ENCODE measurements around the gene RNU2-63P.

RNU2-63P gene

GRCh38 chr2:88016086-88016959 is at the start of gene RNU2-63P:
Gene RNU2-63P, minus strand, starts transcription at chr2:88016547.
- ATAC-seq (replicated peaks): peak; percentile 80 to 84
- Mint-ChIP-seq H3K27ac (peak within 1 kb of the TSS; percentile 99), H3K27me3 (peaks cover 0 to 4% of the 10 kb centered on the region in 2 donors), H3K9me3 (peaks cover 6% of the 10 kb centered on the region in 2 donors), H3K4me3 (peak within 1 kb of the TSS; percentile 97 to 99), H3K36me3 (peaks cover 20 to 30% of the 10 kb centered on the region in 2 donors), H3K4me1 (peaks cover 16 to 41% of the 10 kb centered on the region in 2 donors)
- peak; percentile 84 for DNase-seq

- H3K4me1 Mint-ChIP-seq: peaks cover 10 to 14% of the 10 kb centered on the region in 2 donors
- H3K9me3 Mint-ChIP-seq: no peaks in the 10 kb centered on the region
- ATAC-seq (replicated peaks) (no peak), DNase-seq (no peak)
- no peak overlapping the region for H3K4me3 Mint-ChIP-seq
- no peaks in the 10 kb centered on the region for H3K27me3 Mint-ChIP-seq
- H3K36me3 Mint-ChIP-seq: no peaks in the 10 kb centered on the region
- no peak overlapping the region for H3K27ac Mint-ChIP-seq
Measured at GRCh38 chr2:88061295-88061694, 44.9 kb upstream of the RNU2-63P start.

GRCh38 chr2:88060907-88061275 is 44.5 kb upstream of the RNU2-63P start:
- Mint-ChIP-seq H3K4me3 (no peak overlapping the region), H3K27ac (no peak overlapping the region), H3K27me3 (no peaks in the 10 kb centered on the region), H3K4me1 (peaks cover 14 to 18% of the 10 kb centered on the region in 2 donors), H3K9me3 (no peaks in the 10 kb centered on the region), H3K36me3 (no peaks in the 10 kb centered on the region)
- DNase-seq (no peak), ATAC-seq (replicated peaks) (no peak)

- DNase-seq (no peak), ATAC-seq (replicated peaks) (peak; percentile 36 to 44)
- H3K4me1 Mint-ChIP-seq: peaks cover 16 to 22% of the 10 kb centered on the region in 2 donors
- H3K27me3 Mint-ChIP-seq: no peaks in the 10 kb centered on the region
- peaks cover 1% of the 10 kb centered on the region in 2 donors for H3K36me3 Mint-ChIP-seq
- H3K4me3 Mint-ChIP-seq: no peak overlapping the region
- no peak overlapping the region for H3K27ac Mint-ChIP-seq
- H3K9me3 Mint-ChIP-seq: no peaks in the 10 kb centered on the region
Measured at GRCh38 chr2:88059979-88060906, 43.9 kb upstream of the RNU2-63P start.

GRCh38 chr2:88058191-88058590 is 41.8 kb upstream of the RNU2-63P start:
- no peak for DNase-seq
- Mint-ChIP-seq H3K27ac (peak overlapping the region; percentile 79), H3K27me3 (no peaks in the 10 kb centered on the region), H3K9me3 (no peaks in the 10 kb centered on the region), H3K4me1 (peaks cover 25 to 37% of the 10 kb centered on the region in 2 donors), H3K36me3 (peaks cover 16 to 19% of the 10 kb centered on the region in 2 donors), H3K4me3 (no peak overlapping the region)
- ATAC-seq (replicated peaks): no peak

GRCh38 chr2:88057437-88057844 is 41.1 kb upstream of the RNU2-63P start:
- ATAC-seq (replicated peaks): no peak
- Mint-ChIP-seq H3K36me3 (peaks cover 19 to 26% of the 10 kb centered on the region in 2 donors), H3K4me3 (no peak overlapping the region), H3K27ac (no peak overlapping the region), H3K27me3 (no peaks in the 10 kb centered on the region), H3K9me3 (no peaks in the 10 kb centered on the region), H3K4me1 (peaks cover 28 to 42% of the 10 kb centered on the region in 2 donors)
- no peak for DNase-seq

- no peaks in the 10 kb centered on the region for H3K27me3 Mint-ChIP-seq
- H3K9me3 Mint-ChIP-seq: no peaks in the 10 kb centered on the region
- H3K4me3 Mint-ChIP-seq: peak within 1 kb of the TSS; percentile 95 to 99
- peak; percentile 93 to 96 for ATAC-seq (replicated peaks)
- peaks cover 28 to 36% of the 10 kb centered on the region in 2 donors for H3K36me3 Mint-ChIP-seq
- peaks cover 34 to 58% of the 10 kb centered on the region in 2 donors for H3K4me1 Mint-ChIP-seq
- peak; percentile 93 for DNase-seq
- peak within 1 kb of the TSS; percentile 98 for H3K27ac Mint-ChIP-seq
Measured at GRCh38 chr2:88055371-88056128, 39.2 kb upstream of the RNU2-63P start, which contains the start of gene KRCC1. Gene KRCC1, minus strand, starts transcription at chr2:88055783. Its CDS starts 27,220 bp downstream, at chr2:88028563.

- peaks cover 28 to 40% of the 10 kb centered on the region in 2 donors for H3K36me3 Mint-ChIP-seq
- peaks cover 34 to 62% of the 10 kb centered on the region in 2 donors for H3K4me1 Mint-ChIP-seq
- H3K9me3 Mint-ChIP-seq: no peaks in the 10 kb centered on the region
- DNase-seq: no peak
- peak overlapping the region; percentile 95 to 99 for H3K4me3 Mint-ChIP-seq
- H3K27ac Mint-ChIP-seq: peak overlapping the region; percentile 98
- H3K27me3 Mint-ChIP-seq: no peaks in the 10 kb centered on the region
- ATAC-seq (replicated peaks): no peak
Measured at GRCh38 chr2:88054782-88055370, 38.5 kb upstream of the RNU2-63P start.

- H3K4me3 Mint-ChIP-seq: peak overlapping the region; percentile 95 to 99
- H3K9me3 Mint-ChIP-seq: no peaks in the 10 kb centered on the region
- no peak for DNase-seq
Measured at GRCh38 chr2:88053934-88054781, 37.8 kb upstream of the RNU2-63P start.

GRCh38 chr2:88053296-88053695 is 36.9 kb upstream of the RNU2-63P start:
- ATAC-seq (replicated peaks) (no peak), DNase-seq (no peak)
- Mint-ChIP-seq H3K9me3 (no peaks in the 10 kb centered on the region), H3K27ac (peak overlapping the region; percentile 98), H3K27me3 (no peaks in the 10 kb centered on the region), H3K4me1 (peaks cover 34 to 70% of the 10 kb centered on the region in 2 donors), H3K4me3 (peak overlapping the region; percentile 95 to 99), H3K36me3 (peaks cover 30 to 48% of the 10 kb centered on the region in 2 donors)

More at GRCh38 chr2:88053934-88054781, 37.8 kb upstream of the RNU2-63P start:
- Mint-ChIP-seq H3K27me3 (no peaks in the 10 kb centered on the region), H3K36me3 (peaks cover 29 to 43% of the 10 kb centered on the region in 2 donors), H3K4me1 (peaks cover 34 to 69% of the 10 kb centered on the region in 2 donors), H3K27ac (peak overlapping the region; percentile 98)
- no peak for ATAC-seq (replicated peaks)

- H3K27ac Mint-ChIP-seq: no peak overlapping the region
- peaks cover 34 to 52% of the 10 kb centered on the region in 2 donors for H3K36me3 Mint-ChIP-seq
Measured at GRCh38 chr2:88051792-88052191, 35.4 kb upstream of the RNU2-63P start.

GRCh38 chr2:88049622-88050021 is 33.3 kb upstream of the RNU2-63P start:
- Mint-ChIP-seq H3K27ac (no peak overlapping the region), H3K4me1 (peaks cover 22 to 68% of the 10 kb centered on the region in 2 donors), H3K36me3 (peaks cover 26 to 56% of the 10 kb centered on the region in 2 donors), H3K27me3 (no peaks in the 10 kb centered on the region), H3K9me3 (no peaks in the 10 kb centered on the region), H3K4me3 (no peak overlapping the region)
- DNase-seq (no peak), ATAC-seq (replicated peaks) (no peak)

More at GRCh38 chr2:88051792-88052191, 35.4 kb upstream of the RNU2-63P start:
- ATAC-seq (replicated peaks) (no peak), DNase-seq (no peak)
- no peaks in the 10 kb centered on the region for H3K27me3 Mint-ChIP-seq
- H3K4me3 Mint-ChIP-seq: no peak overlapping the region
- H3K9me3 Mint-ChIP-seq: no peaks in the 10 kb centered on the region
- peaks cover 27 to 65% of the 10 kb centered on the region in 2 donors for H3K4me1 Mint-ChIP-seq

All from stimulated activated naive B cell treated with anti-CD40 and anti-IgM and Interleukin-4, amounts not matched to agents 10 μg/mL and 1 μg/mL and 100 μg/mL, for 72 hours (primary cell).